GM18867 (cell line): ENCODE measurements around the gene NLK.
"Not testable (repeated sequence)": the region's sequence is repeated elsewhere in the genome, so short reads cannot be mapped to it uniquely, and the experiment has no call there.

Experiments used
- ATAC-seq: cut with Tn5 transposase; IDR thresholded peaks from one replicate; pipeline ENCODE4 v1.9.1; 2021; ENCODE audit warnings: mild to moderate bottlenecking, moderate library complexity; ENCODE audit not compliant: unreplicated experiment

The NLK gene

DNA sequence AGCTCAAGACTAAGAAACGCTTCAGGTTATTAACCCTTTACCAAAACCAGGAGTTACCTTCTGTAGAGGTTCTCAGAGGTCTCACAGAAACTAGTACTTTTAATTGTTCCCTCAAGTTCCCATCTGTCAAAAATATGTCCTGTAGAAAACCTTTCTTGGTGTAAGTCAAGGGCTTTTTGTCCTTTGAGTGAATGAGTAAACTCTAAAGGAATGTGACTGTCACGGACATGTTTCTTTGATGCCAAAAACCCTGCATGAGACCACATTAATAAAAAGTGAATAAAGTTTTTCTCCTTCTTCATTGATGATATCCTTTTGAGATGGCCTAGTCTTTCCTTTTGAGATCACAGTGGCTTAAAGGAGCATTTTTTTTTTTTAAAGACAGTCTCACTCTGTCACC is 102.9 kb downstream of the NLK start:
- no peak for ATAC-seq

DNA sequence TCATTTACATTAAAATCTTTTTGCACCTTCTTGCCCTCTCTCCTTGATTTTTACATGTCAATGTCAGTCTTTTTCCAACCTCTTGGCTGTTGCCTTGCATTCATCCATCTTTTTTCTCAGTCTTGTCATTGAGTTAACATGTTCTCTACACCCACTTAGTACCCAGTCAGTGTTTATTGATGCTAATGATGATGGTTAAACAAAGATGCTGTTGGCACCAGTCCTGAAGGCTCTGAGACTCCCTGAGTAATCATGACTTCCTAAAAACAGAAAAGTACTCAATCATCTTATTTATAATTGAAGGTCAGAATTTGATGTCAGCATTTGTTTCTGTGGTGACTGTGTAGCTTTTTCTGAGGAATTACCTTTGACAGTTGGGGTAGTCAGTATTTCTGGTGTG is 104.5 kb downstream of the NLK start:
- ATAC-seq: no peak

DNA sequence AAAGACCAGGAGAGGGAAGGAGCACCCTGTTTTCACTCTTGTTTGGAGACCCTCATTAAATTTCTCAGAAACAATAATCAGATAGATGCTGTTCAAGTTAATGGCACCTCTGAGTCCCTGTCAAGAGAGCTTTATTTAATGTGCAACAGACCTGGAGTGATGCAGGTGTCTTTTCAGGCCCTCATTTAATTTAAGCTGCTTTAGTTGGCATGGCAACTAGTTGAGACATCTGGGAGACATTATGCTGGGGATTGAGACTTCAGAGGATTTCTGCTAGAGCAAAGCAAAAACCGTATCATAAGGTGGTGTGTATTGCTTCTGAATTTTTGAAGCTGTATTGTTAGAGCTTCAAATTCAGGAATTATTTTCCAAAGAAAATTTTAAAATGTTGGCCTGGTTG is 108.5 kb downstream of the NLK start:
- no peak for ATAC-seq

DNA sequence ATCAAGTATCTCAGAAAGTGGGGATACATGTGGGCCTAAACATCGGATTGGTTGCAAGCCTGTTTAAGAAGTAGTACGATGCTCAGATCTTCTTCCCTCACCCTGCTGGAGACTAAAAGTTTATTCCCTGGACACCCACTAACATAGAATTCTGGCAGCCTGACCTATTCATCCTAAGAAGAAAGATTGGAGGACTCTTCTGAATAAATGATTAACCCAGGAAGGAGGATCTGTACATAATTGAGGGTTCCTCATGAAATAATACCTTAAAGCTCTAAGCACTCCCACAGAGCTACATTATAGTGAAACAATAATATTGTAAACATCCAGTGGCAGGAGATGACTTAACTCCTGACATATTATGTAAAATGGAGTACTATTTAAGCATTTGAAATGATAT is 111.7 kb downstream of the NLK start:
- no peak for ATAC-seq

DNA sequence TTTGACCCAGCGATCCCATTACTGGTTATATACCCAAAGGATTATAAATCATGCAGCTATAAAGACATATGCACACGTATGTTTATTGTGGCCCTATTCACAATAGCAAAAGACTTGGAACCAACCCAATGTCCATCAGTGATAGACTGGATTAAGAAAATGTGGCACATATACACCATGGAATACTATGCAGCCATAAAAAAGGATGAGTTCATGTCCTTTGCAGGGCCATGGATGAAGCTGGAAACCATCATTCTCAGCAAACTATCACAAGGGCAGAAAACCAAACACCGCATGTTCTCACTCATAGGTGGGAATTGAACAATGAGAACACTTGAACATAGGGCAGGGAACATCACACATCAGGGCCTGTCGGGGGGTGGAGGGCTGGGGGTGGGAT is 112.9 kb downstream of the NLK start:
- not testable (repeated sequence) for ATAC-seq

DNA sequence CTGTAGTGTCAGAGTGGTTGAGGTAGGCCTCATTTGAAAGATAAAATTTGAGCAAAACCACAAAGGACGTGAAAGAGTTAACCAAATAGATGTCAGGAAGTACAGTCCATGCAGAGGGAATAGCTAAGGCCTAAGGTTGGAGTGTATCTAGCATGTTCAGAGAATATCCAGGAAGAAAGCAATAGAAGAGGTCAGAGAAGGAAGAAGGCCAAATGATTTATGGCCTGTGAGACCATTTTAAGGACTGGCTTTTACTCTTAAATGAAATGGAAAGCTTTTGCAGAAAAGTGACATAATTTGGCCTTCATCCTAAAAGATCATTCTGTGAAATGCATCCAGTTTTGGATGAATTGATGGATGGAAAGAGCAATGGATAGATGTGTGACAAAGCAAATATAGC is 116.5 kb downstream of the NLK start:
- no peak for ATAC-seq

DNA sequence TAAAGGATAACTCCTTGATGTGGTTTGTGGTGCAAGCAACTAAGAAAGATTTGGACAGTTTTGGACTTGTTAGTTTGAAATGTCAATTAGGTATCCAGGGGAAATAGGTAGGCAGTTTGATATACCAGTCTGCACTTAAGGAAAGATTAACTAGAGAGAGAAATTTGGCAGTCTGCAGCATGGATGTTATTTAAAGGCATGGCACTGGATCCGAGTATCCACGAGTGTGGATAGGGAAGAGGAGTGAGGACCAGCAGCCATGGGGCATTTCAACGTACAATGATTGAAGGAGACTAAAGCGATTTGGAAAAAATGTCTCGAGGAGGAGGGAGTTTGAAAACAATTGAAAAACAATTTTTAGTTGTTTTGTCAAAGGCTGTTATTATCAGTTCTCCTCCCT is 117.4 kb downstream of the NLK start:
- ATAC-seq: no peak

DNA sequence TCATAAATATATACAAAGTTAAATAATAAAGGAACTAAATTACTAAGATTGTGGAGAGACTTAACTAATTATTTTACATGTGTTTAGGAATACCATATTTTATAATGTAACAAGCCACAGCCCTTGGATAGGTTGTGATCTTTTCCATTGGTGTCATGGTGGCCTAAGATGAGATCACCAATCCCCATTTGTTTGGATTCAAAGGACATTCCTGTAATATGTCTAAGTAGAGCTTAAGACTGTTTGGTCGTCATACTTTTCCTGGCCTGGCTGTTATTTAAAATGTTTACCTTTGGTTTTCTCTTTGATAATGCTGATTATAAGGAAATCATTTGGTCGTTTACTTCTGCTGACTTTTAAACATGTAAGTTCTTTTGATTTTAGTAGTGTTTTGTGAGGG is 118.1 kb downstream of the NLK start:
- no peak for ATAC-seq

DNA sequence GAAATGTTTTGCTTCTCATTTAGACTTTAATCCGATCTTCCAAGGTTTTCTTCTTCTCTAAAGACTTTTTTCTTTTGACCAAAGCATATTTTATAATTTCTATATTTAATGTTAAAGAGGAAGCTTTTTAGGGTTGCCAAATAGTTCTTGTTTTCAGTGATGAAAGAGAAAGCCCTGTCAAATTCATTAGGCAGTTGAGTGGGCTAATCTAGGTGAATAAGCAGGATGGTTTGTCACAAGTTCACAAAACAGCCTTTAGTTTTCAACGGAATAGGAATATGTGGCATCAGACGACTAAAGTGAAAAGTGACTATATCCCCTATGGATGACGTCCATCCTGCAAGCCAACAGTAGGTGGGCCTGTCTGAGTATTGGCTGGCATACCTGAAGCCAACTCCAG is 118.8 kb downstream of the NLK start:
- ATAC-seq: no peak

DNA sequence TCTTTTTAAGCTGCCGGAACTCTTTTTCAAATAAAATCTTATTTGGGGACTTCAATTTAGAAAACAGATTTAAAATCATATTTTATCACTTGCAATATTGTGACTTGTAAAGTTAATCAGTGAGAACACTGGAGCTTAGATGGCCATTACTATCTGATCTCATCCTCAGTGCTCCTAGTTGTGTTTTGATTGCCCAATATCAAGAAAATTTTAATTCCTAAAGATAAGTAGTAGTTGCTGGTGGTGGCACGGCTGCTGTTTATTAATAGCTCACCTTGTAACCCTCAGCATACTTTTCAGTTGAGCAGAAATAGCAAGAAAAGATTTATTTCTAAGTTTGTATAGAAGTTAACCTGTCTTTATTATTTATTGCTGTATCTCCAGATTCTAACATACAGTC is 124.0 kb downstream of the NLK start:
- ATAC-seq: no peak

DNA sequence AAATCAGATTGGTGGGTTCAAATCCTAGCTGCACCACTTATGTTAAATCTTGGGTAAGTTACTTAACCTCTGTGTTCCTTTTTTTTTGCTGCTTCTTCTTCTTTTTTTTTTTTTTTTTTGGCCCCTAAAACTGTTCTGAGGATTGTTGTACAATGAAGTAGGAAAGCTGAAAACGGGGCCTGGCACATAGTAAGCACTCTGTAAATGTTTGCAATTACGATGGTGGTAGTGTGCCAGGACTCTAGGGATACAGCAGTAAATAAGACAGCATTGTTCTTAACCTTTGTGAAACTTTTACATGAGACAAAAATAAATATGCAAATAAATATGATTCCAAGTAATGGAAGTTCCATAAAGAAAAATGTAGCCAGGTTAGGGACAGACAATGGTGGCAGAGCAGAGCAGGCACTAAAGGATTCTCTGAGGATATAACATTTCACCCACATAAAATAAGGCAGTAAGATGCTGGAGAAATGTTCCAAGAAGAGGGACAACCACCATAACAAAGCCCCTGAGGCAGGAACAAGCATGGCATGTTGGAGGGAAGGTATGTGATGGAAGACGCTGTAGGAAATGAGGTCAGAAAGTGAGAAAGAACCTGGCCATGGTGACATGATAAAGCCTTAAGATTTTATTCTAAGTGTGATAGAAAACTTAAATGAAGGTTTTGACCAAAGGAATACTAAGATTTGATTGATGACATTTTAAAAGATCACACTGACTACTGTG is 127.3 kb downstream of the NLK start:
- no peak for ATAC-seq

DNA sequence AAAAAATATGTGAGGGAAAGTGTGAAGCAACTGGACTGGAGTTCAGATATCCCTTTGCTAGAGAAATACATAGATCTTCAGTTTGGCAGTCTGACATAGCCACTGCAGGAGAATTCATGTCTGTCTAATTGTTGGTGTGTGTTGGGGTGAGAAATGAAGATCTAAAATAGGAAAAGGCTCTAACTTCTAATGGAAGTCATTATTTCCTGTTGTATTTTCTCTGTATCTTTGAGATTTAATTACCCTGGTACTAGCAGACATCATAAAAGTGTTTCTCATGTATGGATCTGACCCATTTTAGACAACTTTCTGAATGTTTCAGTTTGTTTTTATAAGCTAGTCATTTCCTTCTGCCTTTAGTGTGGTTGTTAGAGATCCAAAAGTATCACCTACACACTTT is 128.3 kb downstream of the NLK start:
- ATAC-seq: no peak

DNA sequence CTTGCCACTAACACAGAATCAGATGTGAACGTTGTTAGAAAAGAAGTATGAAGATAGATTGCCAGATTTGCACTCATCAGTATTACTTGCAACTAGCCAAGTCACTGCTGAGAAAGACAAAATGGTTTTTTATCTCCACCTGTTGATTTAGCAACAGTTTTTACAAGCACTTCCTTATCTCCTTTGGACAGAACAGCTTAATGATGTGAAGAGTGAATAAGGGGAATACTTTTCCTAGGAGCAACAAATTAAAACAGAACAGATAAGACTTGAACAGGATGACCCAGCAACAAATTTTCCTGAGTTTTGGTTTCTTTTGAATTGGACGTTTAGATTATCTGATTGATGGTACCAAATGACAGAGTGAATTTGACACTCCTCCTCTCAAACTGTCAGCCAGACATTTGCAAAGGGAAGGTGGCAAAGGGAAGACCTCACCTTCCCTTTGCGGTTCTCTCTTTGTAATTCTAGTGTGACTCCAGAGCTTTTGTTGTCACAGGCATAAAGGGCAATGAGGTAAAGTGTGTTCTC is 130.6 kb downstream of the NLK start:
- ATAC-seq: no peak

DNA sequence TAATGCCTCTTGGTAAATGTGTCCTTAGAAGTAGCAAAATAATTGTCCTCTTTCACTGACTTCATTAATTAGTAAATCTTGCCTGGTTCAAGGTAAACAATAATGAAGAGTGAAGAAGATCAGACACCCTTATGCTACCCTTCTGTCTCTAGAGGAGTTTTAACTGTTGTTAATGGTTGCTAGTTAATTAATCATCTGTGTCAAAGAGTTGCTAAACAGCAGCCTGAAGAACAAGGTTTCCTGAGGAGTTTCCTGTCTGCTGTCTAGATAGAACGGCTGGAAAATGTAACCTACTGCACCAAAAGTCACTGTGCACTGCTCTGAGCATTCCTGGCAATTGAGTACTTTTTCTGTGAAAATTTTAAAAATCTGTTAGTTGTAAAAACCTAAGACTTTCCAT is 131.3 kb downstream of the NLK start:
- ATAC-seq: no peak

DNA sequence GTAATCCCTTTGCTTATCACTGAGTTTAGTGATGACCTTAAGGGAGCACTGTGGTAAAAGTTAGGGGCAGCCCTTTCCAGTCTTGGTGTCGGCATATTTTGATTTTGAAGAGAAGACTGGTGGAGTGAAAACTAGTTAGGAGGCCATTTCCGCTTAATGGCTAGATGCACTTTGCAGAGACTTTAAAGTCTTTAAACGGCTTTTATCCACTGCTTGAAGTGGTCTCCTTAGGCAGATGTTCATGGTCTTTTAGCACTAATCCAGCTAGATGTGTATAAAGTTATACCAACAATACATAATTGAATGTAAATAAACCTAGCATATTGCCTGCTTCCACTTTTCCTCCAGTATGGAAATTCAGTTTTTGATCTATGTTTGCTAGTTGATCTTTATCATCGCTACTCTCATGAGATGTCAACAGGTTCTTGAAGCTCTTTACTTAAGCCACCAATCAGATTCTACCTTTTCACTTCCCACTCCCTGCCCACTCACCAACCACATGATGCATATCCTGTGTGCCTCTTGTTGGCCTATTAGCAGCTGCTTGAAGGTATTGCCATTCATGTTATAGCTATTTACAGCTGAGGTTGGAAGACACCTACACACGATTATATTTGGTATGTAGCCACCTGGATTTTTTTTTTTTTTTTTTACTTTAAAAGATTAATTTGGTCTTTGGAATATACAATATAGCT is 132.0 kb downstream of the NLK start:
- ATAC-seq: no peak

DNA sequence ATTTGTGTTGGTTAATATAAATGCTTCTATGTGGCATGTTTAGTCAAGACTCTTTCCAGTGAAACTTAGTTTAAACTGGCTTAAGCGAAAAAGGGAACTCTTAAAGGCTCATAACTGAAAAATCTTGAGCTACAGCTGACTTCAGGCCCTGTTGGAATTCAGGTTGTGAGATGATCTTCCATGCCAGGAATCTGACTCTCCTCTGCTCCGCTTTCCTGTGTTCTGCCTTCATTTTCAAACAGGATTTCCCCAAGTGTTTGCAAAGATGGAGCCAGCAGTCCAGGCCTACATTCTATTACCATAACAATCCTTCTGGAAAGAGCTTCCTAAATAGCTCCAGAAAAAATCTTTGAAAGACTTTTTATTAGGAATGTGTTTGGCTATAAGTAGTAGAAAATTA is 134.9 kb downstream of the NLK start:
- no peak for ATAC-seq

DNA sequence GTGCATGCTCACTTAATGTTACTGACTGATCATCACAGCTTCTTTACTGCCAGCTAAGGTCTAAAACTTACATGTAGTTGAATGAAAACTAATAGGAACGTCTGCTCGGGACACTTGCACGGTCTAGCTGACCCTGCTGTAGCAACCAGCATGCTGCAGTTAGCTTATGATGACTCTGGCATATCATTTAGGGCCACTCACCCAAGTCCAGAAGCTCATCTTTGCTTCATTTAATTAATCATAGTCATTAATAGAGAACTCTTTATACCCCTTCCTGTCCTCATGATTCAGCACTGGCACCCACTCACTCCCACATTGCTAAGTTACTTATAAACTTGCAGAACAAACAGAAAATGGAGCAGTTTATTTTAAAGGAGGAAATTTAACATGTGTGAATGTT is 136.3 kb downstream of the NLK start:
- ATAC-seq: no peak

DNA sequence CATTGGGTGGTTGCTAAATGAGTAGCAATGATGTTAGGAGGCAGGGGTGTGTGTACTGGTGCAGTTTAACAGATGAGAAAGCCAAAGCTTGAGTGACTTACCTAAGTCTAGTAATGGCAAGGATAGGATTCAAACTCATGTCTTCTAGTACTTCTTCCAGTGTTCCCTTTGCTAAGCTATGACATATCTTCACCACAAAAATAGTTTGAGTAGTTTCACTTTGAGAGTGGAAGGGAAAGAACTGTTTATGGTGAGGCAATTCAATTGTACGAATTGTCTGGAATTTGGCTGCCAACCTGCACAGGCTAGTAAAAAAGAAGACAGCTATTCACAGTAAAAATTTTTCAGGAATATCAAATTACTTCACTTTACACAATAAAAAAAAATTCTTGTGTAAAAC is 138.0 kb downstream of the NLK start:
- no peak for ATAC-seq

DNA sequence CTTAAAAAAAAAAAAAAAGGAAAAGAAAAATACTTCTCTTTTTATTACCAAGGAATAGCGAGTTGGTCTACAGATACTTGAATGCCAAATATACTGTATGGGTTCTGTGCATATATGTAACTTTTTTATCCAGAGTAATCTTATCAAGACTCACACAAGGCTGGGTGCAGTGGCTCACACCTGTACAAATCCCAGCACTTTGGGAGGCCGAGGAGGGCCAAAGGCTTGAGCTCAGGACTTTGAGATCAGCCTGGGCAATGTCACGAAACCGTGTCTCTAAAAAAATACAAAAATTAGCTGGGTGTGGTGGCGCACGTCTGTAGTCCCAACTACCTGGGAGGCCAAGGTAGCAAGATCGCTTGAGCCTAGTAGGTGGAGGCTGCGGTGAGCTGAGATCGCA is 139.1 kb downstream of the NLK start:
- ATAC-seq: no peak

DNA sequence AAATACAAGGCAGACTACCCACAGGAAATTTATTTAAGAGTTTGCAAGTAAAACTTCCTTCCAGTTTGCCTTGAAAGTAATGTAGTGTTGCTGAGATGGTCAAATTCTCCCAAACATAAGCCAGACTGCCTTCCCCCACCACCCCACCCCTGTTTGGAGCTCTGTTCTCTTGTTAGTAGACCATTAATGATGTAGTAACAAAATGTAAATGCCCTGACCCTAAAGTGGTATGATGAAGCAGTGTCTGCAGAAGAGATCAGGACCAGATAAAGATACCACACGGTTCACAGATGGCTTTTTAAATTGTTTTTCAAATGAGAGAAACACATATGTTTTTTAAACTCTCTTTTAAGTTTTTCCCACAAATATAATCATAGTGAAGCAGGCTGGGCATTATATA is 140.1 kb downstream of the NLK start:
- no peak for ATAC-seq

DNA sequence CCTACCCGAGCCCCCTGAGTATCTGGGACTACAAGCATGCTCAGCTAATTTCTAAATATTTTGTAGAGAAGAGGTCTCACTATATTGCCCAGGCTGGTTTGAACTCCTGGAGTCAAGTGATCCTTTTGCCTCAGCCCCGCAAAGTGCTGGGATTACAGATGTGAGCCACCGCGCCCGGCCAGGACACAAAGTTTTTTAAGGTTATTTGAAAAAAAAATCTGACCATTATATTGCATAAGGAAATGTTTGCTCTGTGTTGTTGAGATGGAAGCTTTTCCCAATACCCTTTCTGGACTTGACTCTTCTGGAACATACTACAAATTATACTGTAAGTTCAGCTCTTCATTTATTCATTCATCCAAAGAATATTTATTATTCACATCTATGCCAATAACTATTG is 143.2 kb downstream of the NLK start:
- ATAC-seq: no peak

DNA sequence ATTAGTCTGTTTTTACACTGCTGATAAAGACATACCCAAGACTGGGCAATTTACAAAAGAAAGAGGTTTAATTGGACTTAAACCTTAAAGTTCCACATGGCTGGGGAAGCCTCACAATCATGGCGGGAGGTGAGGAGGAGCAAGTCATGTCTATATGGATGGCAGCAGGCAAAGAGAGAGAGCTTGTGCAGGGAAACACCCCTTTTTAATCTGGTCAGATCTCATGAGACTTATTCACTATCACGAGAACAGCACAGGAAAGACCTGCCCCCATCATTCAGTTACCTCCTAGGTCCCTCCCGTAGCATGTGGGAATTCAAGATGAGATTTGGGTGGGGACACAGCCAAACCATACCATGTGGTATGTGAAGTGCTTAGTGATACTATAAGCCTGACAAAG is 144.0 kb downstream of the NLK start:
- ATAC-seq: not testable (repeated sequence)

DNA sequence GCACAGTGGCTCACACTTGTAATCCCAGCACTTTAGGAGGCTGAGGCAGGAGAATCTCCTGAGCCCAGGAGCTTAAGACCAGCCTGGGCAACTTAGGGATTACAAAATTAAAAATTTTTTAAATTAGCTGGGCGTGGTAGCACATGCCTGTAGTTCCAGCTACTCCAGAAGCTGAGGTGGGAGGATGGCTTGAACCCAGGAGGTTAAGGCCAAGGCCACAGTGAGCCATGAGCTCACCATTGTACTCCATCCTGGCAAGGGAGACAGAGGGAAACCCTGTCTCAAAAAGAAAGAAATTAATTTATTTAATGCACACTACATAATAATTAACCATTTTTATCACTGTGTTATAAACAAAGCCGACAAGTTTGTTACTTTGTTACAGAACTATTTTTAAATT is 145.5 kb downstream of the NLK start:
- no peak for ATAC-seq
